T-helper 17 cell (primary cell): ENCODE results near the gene PODXL. TPM values are rescaled to one million over a fixed set of nuclear protein-coding genes. Genes with fewer than 3 reads are reported as not detected.
"Not testable (repeated sequence)": the region's sequence is repeated elsewhere in the genome, so short reads cannot be mapped to it uniquely, and the experiment has no call there.

ENCODE experiments used
- ATAC-seq: fragments of 150-1000 bp; cut with Tn5 transposase; 2 replicates; pipeline ENCODE4 v1.10.0; 2021; ENCODE audit warnings: mild to moderate bottlenecking, moderate library complexity
- DNase-seq, 3 donors: peaks; one replicate each; pipeline versions ENCODE4 v3.0.0 to v3.0.0-alpha.2; 2020 to 2021
- H3K9me3 ChIP-seq: one replicate; pipeline ENCODE4 v1.7.0; 2013; ENCODE audit warnings: low read length, mild to moderate bottlenecking; ENCODE audit not compliant: control insufficient read depth, poor library complexity, severe bottlenecking
- H3K27ac Mint-ChIP-seq: one replicate; pipeline ENCODE4 v1.8.0; 2022; ENCODE audit warnings: mild to moderate bottlenecking, moderate library complexity, mixed read lengths
- H3K27me3 Mint-ChIP-seq: one replicate; pipeline ENCODE4 v1.8.0; 2022; ENCODE audit warnings: mixed read lengths
- H3K36me3 Mint-ChIP-seq: one replicate; pipeline ENCODE4 v1.8.0; 2022; ENCODE audit warnings: low read depth, mixed read lengths
- H3K4me1 Mint-ChIP-seq: one replicate; pipeline ENCODE4 v1.8.0; 2022; ENCODE audit warnings: mild to moderate bottlenecking, mixed read lengths
- H3K4me3 Mint-ChIP-seq: one replicate; pipeline ENCODE4 v1.8.0; 2022; ENCODE audit warnings: mild to moderate bottlenecking, moderate library complexity, mixed read lengths
- total RNA-seq, 4 donors: library from RNA in 2 of 4; stranded (reverse) in 2 of 4; gene quantifications; one replicate each; pipeline ENCODE4 v1.2.3 and lab custom pipeline; 2022 to 2026

Gene PODXL
- total RNA-seq, 2 donors from 2014 or later, result 0.47 to 1.1 TPM

- no peaks in the 10 kb centered on the region for H3K9me3 ChIP-seq
- DNase-seq (peak; percentile 61 to 79 (median 67)), ATAC-seq (peak; percentile 90)
- H3K27me3 Mint-ChIP-seq, result peaks cover 13% of the 10 kb centered on the region
- peaks cover 18% of the 10 kb centered on the region for H3K4me1 Mint-ChIP-seq
- H3K36me3 Mint-ChIP-seq, result no peaks in the 10 kb centered on the region
- no peak overlapping the region for H3K27ac Mint-ChIP-seq
- H3K4me3 Mint-ChIP-seq, result peak overlapping the region; percentile 55
Measured at GRCh38 chr7:131507592-131508331, 48.7 kb downstream of the PODXL start.

GRCh38 chr7:131506597-131506996, 49.8 kb downstream of the PODXL start:
- Mint-ChIP-seq H3K27ac (no peak overlapping the region), H3K27me3 (peaks cover 13% of the 10 kb centered on the region), H3K4me1 (peaks cover 19% of the 10 kb centered on the region), H3K36me3 (no peaks in the 10 kb centered on the region), H3K4me3 (no peak overlapping the region)
- no peak for DNase-seq
- H3K9me3 ChIP-seq, result no peaks in the 10 kb centered on the region
- ATAC-seq, result no peak

- Mint-ChIP-seq H3K4me1 (peaks cover 21% of the 10 kb centered on the region), H3K27me3 (peaks cover 13% of the 10 kb centered on the region), H3K27ac (peak overlapping the region; percentile 6), H3K36me3 (no peaks in the 10 kb centered on the region), H3K4me3 (no peak overlapping the region)
- no peaks in the 10 kb centered on the region for H3K9me3 ChIP-seq
- no peak for ATAC-seq
- DNase-seq, result no peak
Measured at GRCh38 chr7:131505636-131506557, 50.5 kb downstream of the PODXL start.

- ATAC-seq, DNase-seq, H3K4me3 Mint-ChIP-seq, H3K9me3 ChIP-seq, H3K27ac Mint-ChIP-seq, H3K36me3 Mint-ChIP-seq: not testable (repeated sequence)
- peaks cover 13% of the 10 kb centered on the region for H3K27me3 Mint-ChIP-seq
- peaks cover 24% of the 10 kb centered on the region for H3K4me1 Mint-ChIP-seq
Measured at GRCh38 chr7:131505037-131505620, 51.3 kb downstream of the PODXL start.

- Mint-ChIP-seq H3K4me3 (no peak overlapping the region), H3K4me1 (peaks cover 24% of the 10 kb centered on the region), H3K27me3 (peaks cover 13% of the 10 kb centered on the region), H3K27ac (no peak overlapping the region), H3K36me3 (no peaks in the 10 kb centered on the region)
- ATAC-seq (no peak), DNase-seq (no peak)
- no peaks in the 10 kb centered on the region for H3K9me3 ChIP-seq
Measured at GRCh38 chr7:131504157-131504899, 52.1 kb downstream of the PODXL start.

- ATAC-seq (no peak), DNase-seq (no peak)
- Mint-ChIP-seq H3K36me3 (no peaks in the 10 kb centered on the region), H3K4me1 (peaks cover 22% of the 10 kb centered on the region), H3K4me3 (no peak overlapping the region), H3K27me3 (peaks cover 7% of the 10 kb centered on the region), H3K27ac (no peak overlapping the region)
- H3K9me3 ChIP-seq, result no peaks in the 10 kb centered on the region
Measured at GRCh38 chr7:131503639-131504038, 52.8 kb downstream of the PODXL start.

GRCh38 chr7:131502810-131503508, 53.5 kb downstream of the PODXL start:
- no peaks in the 10 kb centered on the region for H3K9me3 ChIP-seq
- peaks cover 3% of the 10 kb centered on the region for H3K27me3 Mint-ChIP-seq
- DNase-seq, result no peak
- no peak overlapping the region for H3K4me3 Mint-ChIP-seq
- no peak for ATAC-seq
- no peaks in the 10 kb centered on the region for H3K36me3 Mint-ChIP-seq
- H3K27ac Mint-ChIP-seq, result peak overlapping the region; percentile 27
- H3K4me1 Mint-ChIP-seq, result peaks cover 18% of the 10 kb centered on the region

- Mint-ChIP-seq H3K4me1 (peaks cover 13% of the 10 kb centered on the region), H3K36me3 (no peaks in the 10 kb centered on the region), H3K27me3 (no peaks in the 10 kb centered on the region), H3K4me3 (no peak overlapping the region), H3K27ac (peak overlapping the region; percentile 27)
- DNase-seq, result no peak
- no peaks in the 10 kb centered on the region for H3K9me3 ChIP-seq
- no peak for ATAC-seq
Measured at GRCh38 chr7:131501930-131502685, 54.3 kb downstream of the PODXL start.

- H3K9me3 ChIP-seq, result no peaks in the 10 kb centered on the region
- Mint-ChIP-seq H3K27ac (peak overlapping the region; percentile 27), H3K27me3 (no peaks in the 10 kb centered on the region), H3K4me3 (no peak overlapping the region), H3K4me1 (peaks cover 13% of the 10 kb centered on the region), H3K36me3 (no peaks in the 10 kb centered on the region)
- peak; percentile 95 for ATAC-seq
- DNase-seq, result no peak
Measured at GRCh38 chr7:131501422-131501821, 55.0 kb downstream of the PODXL start.

GRCh38 chr7:131500357-131500756, 56.1 kb downstream of the PODXL start:
- ATAC-seq (no peak), DNase-seq (no peak)
- H3K9me3 ChIP-seq, result no peaks in the 10 kb centered on the region
- Mint-ChIP-seq H3K4me1 (peaks cover 13% of the 10 kb centered on the region), H3K4me3 (no peak overlapping the region), H3K27me3 (no peaks in the 10 kb centered on the region), H3K27ac (no peak overlapping the region), H3K36me3 (no peaks in the 10 kb centered on the region)

- H3K4me1 Mint-ChIP-seq, result peaks cover 13% of the 10 kb centered on the region
Measured at GRCh38 chr7:131499801-131500200, 56.6 kb downstream of the PODXL start.

More at GRCh38 chr7:131499801-131500200, 56.6 kb downstream of the PODXL start:
- H3K9me3 ChIP-seq, result no peaks in the 10 kb centered on the region
- Mint-ChIP-seq H3K4me3 (no peak overlapping the region), H3K36me3 (no peaks in the 10 kb centered on the region), H3K27me3 (no peaks in the 10 kb centered on the region), H3K27ac (no peak overlapping the region)
- ATAC-seq (no peak), DNase-seq (no peak)
